ENCODE data around the gene SLC4A5.

- TF ChIP-seq CTCF (conservative IDR thresholded peaks at IDR 0.05 in 1 of 2, IDR thresholded peaks at IDR 0.05 in 1 of 2; ENCODE audit: extremely low read depth in 1 of 2, insufficient read depth in 1 of 2, low read depth in 1 of 2, low read length in 2 of 2) = no peak
- no peak for TF ChIP-seq EZH2 (IDR thresholded peaks at IDR 0.05; ENCODE audit: borderline replicate concordance, low read length)
These were observed 141.6 kb downstream of the SLC4A5 start for GRCh38 chr2:74201596-74201995.
